ENCODE data around the gene ALCAM. TPM values are rescaled to one million over a fixed set of nuclear protein-coding genes. Genes with fewer than 3 reads are reported as not detected.

The ALCAM gene
- total RNA-seq, 1 experiment from 2014 or later: 24.2 TPM

DNA sequence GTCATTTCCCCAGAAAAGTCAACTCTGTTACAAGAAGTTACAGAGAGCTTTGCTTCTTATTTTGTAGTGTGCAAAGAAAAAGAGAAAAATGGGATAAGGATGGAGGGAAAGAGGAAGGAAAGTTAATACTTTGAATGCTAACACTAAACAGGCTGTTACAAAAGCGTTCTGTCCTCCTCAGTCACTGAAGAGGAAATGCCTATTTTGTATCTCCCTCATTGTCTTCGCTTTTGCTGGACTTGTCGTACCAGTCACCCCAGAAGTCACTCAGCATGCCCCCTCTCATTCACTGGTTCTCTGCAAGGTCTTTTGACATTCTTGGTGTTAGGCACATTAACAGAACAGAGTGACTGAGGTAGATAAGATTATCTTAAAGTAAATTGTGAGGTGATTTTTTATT is 129.6 kb downstream of the ALCAM start:
- DNase-seq (ENCODE audit: low read depth, low spot score): no peak
- in situ Hi-C loops (cut with HindIII; ENCODE audit: low pct_unique_long_range_greater_than_20kb, low sequenced_read_pairs): no loop called here

DNA sequence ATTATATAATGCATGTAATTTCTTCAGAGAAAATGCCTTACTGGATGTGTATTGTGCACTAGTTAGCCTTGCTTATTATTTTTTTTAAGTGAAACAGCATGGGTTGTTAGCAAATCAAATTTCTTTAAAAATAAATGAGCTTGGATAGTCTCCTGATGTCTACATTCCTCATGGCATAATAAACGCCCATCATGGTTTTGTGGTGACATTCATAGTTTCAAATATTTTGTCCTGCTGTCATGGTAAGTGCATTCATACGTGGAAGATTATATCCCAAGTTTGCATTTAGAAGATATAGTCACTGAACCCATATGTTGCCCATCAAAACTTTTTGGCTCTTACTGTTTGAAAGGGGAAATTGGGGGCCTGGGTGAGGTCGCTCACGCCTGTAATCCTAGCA is 130.7 kb downstream of the ALCAM start:
- in situ Hi-C loops (cut with HindIII; ENCODE audit: low pct_unique_long_range_greater_than_20kb, low sequenced_read_pairs): no loop called here

DNA sequence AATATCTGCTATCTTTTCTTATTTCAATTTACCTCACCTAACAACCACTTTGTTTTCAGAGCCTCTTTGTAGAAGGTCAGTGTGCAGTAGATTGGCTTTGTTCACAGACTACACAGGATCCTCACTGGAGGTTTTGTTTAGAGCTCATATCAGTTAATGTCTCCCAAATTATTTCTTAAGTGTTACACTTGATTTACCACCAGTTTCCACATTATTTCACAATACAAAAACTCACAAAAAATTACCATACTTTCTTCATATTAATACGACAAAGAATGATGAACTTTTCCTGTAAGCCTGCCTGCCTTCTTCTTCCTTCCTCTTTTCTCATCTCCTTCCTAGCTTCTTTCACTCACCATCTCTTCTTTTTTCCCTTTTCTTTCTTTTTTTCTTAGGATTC is 133.3 kb downstream of the ALCAM start:
- no peak for DNase-seq (ENCODE audit: low read depth, low spot score)
- in situ Hi-C loops (cut with HindIII; ENCODE audit: low pct_unique_long_range_greater_than_20kb, low sequenced_read_pairs): no loop called here

More for the DNA sequence above, 130.7 kb downstream of the ALCAM start:
- no peak for DNase-seq (ENCODE audit: low read depth, low spot score)

DNA sequence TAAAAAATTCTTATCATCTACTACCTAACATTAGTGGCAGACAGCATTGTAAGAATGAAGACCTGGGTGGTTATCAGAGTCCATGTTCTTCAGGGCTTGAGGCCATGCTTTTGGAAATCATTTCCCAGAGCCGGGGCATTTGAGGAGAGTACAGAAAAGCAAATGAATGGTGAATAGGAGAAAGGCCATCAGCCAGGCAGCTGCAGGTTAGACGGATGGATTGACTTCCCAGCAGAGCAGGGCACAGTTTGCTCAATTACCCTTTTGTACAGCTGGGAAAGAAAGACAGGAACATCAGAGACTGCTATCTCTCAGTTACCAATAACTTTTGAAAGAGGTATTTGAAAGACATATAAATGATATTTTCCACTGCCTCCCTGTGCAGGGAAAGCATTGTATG is 135.6 kb downstream of the ALCAM start:
- DNase-seq (ENCODE audit: low read depth, low spot score): peak; percentile 7
- in situ Hi-C loops (cut with HindIII; ENCODE audit: low pct_unique_long_range_greater_than_20kb, low sequenced_read_pairs): no loop called here

DNA sequence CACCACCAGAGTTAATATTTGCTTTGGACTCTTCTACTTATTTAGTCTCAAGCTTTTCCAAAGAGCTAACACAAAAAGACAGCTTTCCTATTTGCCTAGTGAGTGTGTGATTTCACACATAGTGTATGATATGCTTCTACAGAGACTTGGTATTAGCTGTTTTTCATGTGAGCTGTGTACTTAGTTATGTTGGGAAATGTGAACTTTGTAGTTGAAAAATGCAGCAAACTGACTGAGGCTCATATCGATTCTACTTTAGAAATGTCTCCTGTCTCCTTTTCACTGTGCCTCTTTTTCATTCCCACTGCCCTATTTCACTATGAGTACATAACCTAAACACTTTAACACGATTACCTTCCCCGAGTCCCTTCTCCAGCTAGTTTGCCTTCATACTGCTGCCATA is 136.5 kb downstream of the ALCAM start:
- DNase-seq (ENCODE audit: low read depth, low spot score): no peak
- in situ Hi-C loops (cut with HindIII; ENCODE audit: low pct_unique_long_range_greater_than_20kb, low sequenced_read_pairs): no loop called here

DNA sequence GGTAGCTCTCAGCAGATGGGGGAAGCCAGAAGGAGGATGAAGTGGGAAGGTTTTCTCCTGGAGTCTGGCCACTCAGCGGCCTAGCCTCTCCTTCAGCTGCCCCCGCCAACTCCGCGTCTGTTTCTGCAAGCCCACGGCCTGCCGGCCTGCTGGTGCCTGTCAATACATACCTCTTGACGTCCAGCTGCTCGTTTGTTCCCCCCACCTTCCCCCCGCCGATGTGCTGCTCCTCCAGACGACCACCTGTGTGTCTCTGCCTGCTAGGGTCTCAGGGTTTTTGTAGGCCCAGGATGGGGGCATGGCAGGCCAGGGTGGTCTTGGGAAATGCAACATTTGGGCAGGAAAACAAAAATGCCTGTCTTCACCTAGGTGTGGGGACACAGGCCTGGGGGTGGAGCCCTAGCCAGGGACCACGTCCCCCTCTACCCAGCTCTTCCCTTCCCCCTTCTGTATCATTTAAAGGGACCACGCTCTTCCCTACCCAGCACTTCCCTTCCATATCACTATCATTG is 137.8 kb downstream of the ALCAM start:
- no peak for DNase-seq (ENCODE audit: low read depth, low spot score)
- in situ Hi-C loops (cut with HindIII; ENCODE audit: low pct_unique_long_range_greater_than_20kb, low sequenced_read_pairs): no loop called here

DNA sequence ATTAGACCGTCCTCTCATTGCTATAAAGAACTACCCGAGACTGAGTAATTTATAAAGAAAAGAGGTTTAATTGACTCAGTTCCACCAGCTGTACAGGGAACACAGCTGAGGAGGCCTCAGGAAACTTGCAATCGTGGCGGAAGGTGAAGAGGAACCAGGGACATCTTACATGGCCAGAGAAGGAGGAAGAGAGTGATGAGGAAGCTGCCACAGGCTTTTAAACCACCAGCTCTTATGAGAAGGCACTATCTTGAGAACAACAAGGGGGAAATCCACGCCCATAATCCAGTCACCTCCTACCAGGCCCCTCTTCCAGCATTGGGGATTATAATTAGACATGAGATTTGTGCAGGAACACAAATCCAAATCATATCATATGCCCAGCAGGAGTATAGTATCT is 138.5 kb downstream of the ALCAM start:
- in situ Hi-C loops (cut with HindIII; ENCODE audit: low pct_unique_long_range_greater_than_20kb, low sequenced_read_pairs): no loop called here
- DNase-seq (ENCODE audit: low read depth, low spot score): no peak

DNA sequence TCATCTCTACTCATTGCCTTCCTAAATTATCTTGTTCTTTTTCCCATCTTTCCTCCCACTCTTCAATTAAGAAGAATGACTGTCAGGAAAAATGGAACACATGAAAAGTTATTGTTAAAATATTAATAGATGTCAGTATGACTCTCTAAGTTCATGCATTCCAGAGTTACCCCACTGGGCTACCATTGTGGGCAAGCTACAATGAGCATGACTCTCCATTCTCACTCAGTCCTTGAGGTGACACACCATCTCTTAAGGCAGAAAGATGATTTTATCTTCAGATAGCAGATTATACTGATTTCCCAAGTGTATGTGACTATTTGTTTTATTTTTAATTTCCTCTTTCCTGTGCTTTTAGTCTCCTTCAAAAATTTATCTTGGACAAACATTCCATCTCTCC is 144.3 kb downstream of the ALCAM start:
- DNase-seq (ENCODE audit: low read depth, low spot score): no peak
- in situ Hi-C loops (cut with HindIII; ENCODE audit: low pct_unique_long_range_greater_than_20kb, low sequenced_read_pairs): no loop called here

DNA sequence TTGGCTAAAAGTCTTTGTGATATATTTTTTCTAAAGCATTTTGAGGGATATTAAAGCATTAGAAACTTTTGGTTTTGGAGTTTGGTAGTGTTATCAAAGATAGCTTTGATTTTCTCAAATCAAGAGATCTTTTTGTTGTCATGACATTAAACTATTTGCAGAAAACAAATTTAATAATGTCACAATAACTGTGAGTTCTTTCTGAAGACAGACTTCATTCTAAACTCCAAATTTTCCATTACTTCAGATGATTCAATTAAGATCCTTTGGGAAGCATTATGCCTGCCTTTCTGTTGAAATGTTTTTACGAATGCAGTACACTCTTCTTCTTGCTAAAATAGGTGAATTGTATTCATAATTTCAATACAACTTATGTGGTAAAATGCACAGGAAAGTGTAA is 145.4 kb downstream of the ALCAM start:
- no peak for DNase-seq (ENCODE audit: low read depth, low spot score)
- in situ Hi-C loops (cut with HindIII; ENCODE audit: low pct_unique_long_range_greater_than_20kb, low sequenced_read_pairs): no loop called here

DNA sequence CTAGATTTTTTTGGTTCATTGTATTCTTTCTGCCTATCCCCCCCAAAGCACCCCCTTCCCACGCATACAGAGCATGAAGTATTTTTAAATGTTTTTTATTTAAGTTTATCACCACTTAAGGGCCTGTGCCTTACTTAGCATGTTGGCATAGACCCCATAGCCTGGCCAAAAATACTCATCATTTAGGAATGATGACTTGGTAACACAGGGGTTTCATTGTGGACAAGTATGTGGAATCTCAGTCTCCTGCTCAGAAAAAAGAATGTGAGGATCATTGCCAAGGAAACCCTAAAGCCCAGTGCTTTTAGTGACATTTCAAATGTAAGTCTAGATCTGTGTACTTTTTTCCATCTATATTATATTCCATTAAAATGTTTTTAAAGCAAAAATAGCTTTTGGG is 146.3 kb downstream of the ALCAM start:
- in situ Hi-C loops (cut with HindIII; ENCODE audit: low pct_unique_long_range_greater_than_20kb, low sequenced_read_pairs): no loop called here
- peak; percentile 21 for DNase-seq (ENCODE audit: low read depth, low spot score)

DNA sequence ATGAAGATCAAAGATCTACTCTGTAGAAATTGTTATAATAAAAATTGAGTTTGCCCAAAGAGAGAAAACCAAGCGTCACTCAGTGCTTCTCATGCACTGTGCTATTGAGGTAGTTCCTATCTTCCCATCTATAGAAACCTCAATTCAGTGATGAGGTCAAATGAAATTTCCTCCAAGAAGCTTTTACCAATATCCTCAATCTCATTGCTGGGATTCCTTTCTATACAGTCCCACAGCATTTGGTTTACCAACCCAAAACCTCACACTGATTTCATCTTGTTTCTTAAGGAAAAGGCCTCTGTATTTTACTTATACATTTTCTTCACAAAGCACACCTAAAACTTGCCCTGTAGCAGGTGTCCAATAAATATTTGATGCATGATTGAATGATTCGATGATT is 147.2 kb downstream of the ALCAM start:
- in situ Hi-C loops (cut with HindIII; ENCODE audit: low pct_unique_long_range_greater_than_20kb, low sequenced_read_pairs): no loop called here
- DNase-seq (ENCODE audit: low read depth, low spot score): no peak

DNA sequence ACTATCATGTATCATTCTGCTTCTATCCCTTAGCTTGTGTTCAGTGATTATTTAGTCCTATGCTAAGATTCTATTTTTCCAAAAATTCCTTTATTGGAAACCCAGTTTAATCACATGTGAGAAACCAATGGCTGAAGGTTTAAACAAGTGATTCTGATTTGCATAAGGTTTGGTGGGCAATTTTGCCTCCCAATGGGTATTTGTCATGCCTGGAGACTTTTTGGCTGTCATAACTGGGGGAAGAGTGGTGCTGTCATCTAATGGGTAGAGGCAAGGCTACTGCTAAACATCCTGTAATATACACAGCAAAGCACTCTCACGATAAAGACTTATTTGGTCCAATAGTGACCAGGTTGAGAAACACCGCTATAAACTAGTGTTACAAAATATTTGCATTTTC is 148.7 kb downstream of the ALCAM start:
- no peak for DNase-seq (ENCODE audit: low read depth, low spot score)
- in situ Hi-C loops (cut with HindIII; ENCODE audit: low pct_unique_long_range_greater_than_20kb, low sequenced_read_pairs): no loop called here

DNA sequence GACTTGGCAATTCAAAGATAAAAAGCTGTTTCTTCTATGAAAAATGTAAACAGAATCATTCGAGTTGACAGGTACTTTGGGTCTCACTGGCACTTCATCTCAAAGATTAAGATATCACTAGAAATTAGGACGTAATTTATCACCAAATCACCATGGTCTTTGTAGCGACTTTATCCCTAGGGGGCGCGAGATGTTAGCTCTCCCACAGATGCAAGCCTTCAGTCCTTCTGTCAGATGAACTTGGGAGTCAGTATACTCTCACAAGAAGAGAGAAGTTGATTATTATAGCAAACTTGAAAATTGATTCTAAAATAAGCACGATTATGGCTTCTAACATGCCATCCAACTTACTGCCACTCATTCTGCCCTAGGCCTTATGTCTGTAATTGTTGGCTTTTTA is 150.3 kb downstream of the ALCAM start:
- DNase-seq (ENCODE audit: low read depth, low spot score): peak; percentile 54
- in situ Hi-C loops (cut with HindIII; ENCODE audit: low pct_unique_long_range_greater_than_20kb, low sequenced_read_pairs): no loop called here

DNA sequence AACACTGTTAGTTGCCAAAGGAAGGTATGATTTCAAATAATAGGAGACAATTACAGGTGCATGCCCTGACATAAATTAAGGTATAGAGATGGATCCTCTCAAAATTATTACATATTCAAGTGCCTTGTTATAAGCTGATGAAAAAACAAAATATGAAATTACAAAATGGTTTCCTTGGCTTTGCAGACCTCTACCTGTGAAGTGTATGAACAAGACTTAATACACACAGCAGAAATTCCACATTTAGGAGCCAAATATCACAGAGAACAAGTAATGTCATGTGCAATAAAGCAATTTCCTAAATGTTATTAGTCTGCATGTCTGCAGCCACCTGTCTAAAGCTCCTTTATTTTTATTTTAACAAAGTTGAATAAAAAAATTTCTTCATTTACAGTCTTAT is 151.5 kb downstream of the ALCAM start:
- in situ Hi-C loops (cut with HindIII; ENCODE audit: low pct_unique_long_range_greater_than_20kb, low sequenced_read_pairs): no loop called here
- no peak for DNase-seq (ENCODE audit: low read depth, low spot score)

DNA sequence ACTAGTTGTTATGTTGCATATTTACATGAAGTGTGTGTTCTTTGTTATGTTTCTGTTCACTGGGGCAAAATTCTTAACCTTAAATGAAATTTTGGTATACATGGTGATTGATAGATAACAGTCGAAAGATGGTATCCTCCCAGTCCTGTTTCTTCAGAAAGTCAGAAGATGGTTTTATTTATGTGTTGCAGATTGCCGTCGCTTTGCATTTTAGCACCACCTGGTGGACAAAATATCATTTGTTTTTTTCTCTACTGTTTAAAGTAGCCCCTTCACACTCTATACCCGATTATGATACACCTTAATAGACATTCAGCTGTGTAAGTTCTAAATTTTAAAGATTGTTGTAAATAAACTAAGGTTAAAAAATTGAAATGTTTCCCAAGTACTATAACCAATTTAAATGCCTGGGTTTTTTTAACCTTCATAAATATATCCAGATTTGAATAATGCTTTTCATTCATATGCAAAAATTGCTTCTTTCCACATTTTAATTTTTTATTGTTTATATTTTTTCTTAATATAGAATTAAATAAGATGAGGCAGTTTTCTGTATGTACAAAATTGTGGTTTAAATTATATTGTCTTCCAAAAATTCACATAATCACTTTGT is 152.2 kb downstream of the ALCAM start:
- peak; percentile 74 for DNase-seq (ENCODE audit: low read depth, low spot score)
- in situ Hi-C loops (cut with HindIII; ENCODE audit: low pct_unique_long_range_greater_than_20kb, low sequenced_read_pairs): no loop called here

DNA sequence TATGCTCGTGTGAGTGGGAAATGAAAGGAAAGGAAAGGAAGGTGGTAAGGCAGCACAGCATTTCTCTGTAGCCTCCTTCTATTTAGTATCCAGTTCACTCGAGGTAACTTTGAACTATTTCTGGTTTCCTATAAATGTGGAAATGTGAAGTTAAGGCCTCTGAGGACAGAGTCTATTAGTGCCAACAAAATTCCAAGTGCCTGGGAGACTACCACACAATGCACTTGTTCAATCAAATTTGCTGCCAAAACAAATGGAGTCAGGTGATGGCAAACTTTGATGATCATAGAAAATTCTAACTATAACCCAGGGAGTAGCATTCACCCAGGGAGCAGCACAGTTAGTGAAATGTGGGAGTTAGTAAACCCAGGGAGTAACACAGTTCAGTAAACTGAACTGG is 155.1 kb downstream of the ALCAM start:
- no peak for DNase-seq (ENCODE audit: low read depth, low spot score)
- in situ Hi-C loops (cut with HindIII; ENCODE audit: low pct_unique_long_range_greater_than_20kb, low sequenced_read_pairs): no loop called here

DNA sequence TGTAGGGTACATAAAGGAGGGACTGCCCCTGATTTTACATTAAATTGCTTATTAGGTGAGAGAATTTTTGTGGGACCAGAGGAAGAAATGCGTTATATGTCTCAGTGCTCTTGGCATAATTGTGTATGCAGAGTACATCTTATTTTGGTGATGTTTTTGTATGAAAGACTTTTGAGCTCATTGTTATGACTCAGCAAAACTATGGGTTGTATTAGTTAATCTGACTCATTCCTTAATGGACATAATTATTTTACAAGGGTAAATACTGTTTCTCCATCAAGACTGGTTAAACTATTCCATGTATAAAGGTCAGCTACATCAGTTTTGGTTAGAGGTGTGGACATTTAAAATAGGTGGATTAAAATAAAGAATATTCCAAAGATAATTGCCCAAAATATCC is 156.8 kb downstream of the ALCAM start:
- in situ Hi-C loops (cut with HindIII; ENCODE audit: low pct_unique_long_range_greater_than_20kb, low sequenced_read_pairs): no loop called here
- DNase-seq (ENCODE audit: low read depth, low spot score): no peak

DNA sequence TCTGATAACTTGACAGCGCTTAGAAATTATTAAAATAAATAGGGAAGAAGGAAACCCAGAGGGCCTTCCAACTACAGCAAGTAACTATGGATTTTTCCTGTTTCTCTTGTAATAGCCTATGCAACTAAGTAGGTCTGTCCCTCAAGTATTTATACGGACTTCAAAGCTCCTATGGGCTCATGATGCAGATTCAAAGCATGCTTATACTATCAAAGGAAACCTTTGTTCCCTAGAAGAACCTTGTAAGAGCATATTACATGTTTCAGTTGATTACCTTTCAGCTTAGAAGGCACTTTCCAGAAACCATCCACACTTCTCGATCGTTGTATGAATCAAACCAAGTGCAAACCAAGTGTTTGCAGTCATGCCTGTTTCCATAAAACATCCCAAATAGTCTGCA is 158.8 kb downstream of the ALCAM start:
- in situ Hi-C loops (cut with HindIII; ENCODE audit: low pct_unique_long_range_greater_than_20kb, low sequenced_read_pairs): no loop called here
- peak; percentile 44 for DNase-seq (ENCODE audit: low read depth, low spot score)

DNA sequence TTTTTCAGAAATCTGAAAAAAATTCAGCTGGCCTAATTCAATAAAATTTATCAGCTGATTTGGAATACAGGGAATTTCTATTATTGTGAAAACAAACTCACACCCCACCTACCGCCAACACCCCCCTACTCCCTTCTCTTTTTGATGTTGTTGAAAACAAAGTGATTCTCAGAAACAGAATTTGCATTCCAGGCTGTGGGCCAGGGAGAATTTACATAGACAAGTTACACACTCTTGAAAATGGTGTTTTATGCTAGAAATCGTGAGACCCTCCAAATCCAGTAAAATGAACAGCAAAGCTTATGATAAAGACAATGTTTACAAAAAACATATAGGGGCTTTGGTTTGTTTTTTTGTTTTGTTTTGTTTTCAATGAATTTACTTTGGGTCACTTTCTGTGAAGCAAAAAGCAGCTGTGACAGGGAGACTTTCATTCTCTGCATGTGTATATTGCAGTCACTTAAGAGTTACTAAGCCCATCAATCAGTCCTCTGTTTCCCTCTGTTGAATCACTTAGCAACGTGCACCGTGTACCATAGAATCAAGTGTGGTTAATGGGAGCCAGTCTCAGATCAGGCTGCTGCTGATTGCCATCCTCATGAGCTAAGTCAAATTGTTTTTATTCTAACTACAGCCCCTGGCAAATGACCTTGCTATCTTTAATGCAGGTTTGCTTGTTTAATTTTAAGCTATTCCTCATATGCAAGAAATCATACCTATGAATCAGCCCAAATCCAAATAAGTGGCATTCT is 159.8 kb downstream of the ALCAM start:
- in situ Hi-C loops (cut with HindIII; ENCODE audit: low pct_unique_long_range_greater_than_20kb, low sequenced_read_pairs): no loop called here
- peak; percentile 23 for DNase-seq (ENCODE audit: low read depth, low spot score)
